SK-MEL-5 (cell line): ENCODE measurements around the gene ZMYND10. TPM values are rescaled to one million over a fixed set of nuclear protein-coding genes. Genes with fewer than 3 reads are reported as not detected.

Experiments
- DNase-seq: peaks from one replicate; pipeline ENCODE4 v3.0.0-alpha.2; 2016; ENCODE audit warnings: low read depth, low spot score
- in situ Hi-C: cut with HindIII; loops from 2 replicates; pipeline ENCODE4 v1.10.0; 2016; ENCODE audit warnings: low sequenced_read_pairs, high pct_unique_total_duplicates, low pct_unique_long_range_greater_than_20kb
- total RNA-seq: library from RNA; depleted of rRNA; stranded (reverse); fragments of >200 nt; shearing (Covaris generic); gene quantifications from 2 replicates; pipeline ENCODE4 v1.2.3, GENCODE V29; 2014

Gene ZMYND10
- total RNA-seq, 1 experiment from 2014 or later = 0.61 TPM

- in situ Hi-C loops = no loop called here
Measured at GRCh38 chr3:50373146-50374051, 27.9 kb upstream of the ZMYND10 start.

GRCh38 chr3:50372349-50372748, 26.8 kb upstream of the ZMYND10 start:
- in situ Hi-C loops = no loop called here
- DNase-seq = no peak

More at GRCh38 chr3:50373146-50374051, 27.9 kb upstream of the ZMYND10 start:
- DNase-seq = no peak

GRCh38 chr3:50371133-50371685, 25.7 kb upstream of the ZMYND10 start:
- no peak for DNase-seq
- in situ Hi-C loops = no loop called here

- in situ Hi-C loops = no loop called here
- DNase-seq = peak; percentile 47
Measured at GRCh38 chr3:50370594-50370993, 25.1 kb upstream of the ZMYND10 start.

- in situ Hi-C loops = no loop called here
- no peak for DNase-seq
Measured at GRCh38 chr3:50369012-50369670, 23.6 kb upstream of the ZMYND10 start.

GRCh38 chr3:50365842-50366220, 20.3 kb upstream of the ZMYND10 start:
- in situ Hi-C loops = no loop called here
- no peak for DNase-seq

GRCh38 chr3:50365080-50365841, 19.7 kb upstream of the ZMYND10 start:
- DNase-seq = peak; percentile 43
- in situ Hi-C loops = no loop called here

GRCh38 chr3:50364573-50365079, 19.1 kb upstream of the ZMYND10 start:
- no peak for DNase-seq
- in situ Hi-C loops = no loop called here

- in situ Hi-C loops = no loop called here
- DNase-seq = no peak
Measured at GRCh38 chr3:50359760-50360110, 14.2 kb upstream of the ZMYND10 start.

- in situ Hi-C loops = no loop called here
- peak; percentile 99 for DNase-seq
Measured at GRCh38 chr3:50358911-50359759, 13.6 kb upstream of the ZMYND10 start, which contains the start of gene TMEM115. Gene TMEM115 (minus strand): TSS chr3:50359521. CDS start chr3:50359063, 458 bp downstream.

GRCh38 chr3:50358355-50358910, 12.9 kb upstream of the ZMYND10 start:
- DNase-seq = no peak
- in situ Hi-C loops = no loop called here

- in situ Hi-C loops = no loop called here
- DNase-seq = no peak
Measured at GRCh38 chr3:50357481-50357880, 11.9 kb upstream of the ZMYND10 start.

- no peak for DNase-seq
- in situ Hi-C loops = no loop called here
Measured at GRCh38 chr3:50356553-50356952, 11.0 kb upstream of the ZMYND10 start.

GRCh38 chr3:50355829-50356552, 10.5 kb upstream of the ZMYND10 start:
- no peak for DNase-seq
- in situ Hi-C loops = no loop called here

- DNase-seq = no peak
- in situ Hi-C loops = no loop called here
Measured at GRCh38 chr3:50354850-50355249, 9.3 kb upstream of the ZMYND10 start.

GRCh38 chr3:50354186-50354764, 8.7 kb upstream of the ZMYND10 start:
- in situ Hi-C loops = no loop called here
- no peak for DNase-seq
